GM12801 (cell line): ENCODE results near the gene TSPAN9.

Source experiments
- CTCF ChIP-seq: IDR thresholded peaks from one replicate; pipeline ENCODE4 v1.5.1; 2011; ENCODE audit warnings: control low read depth; ENCODE audit not compliant: insufficient read length; ENCODE audit errors: extremely low read depth

Gene TSPAN9

GRCh38 chr12:3175238-3175637, 98.1 kb downstream of the TSPAN9 start:
- TF ChIP-seq CTCF: no peak

- no peak for TF ChIP-seq CTCF
Observed at GRCh38 chr12:3176754-3177153, 99.6 kb downstream of the TSPAN9 start.

GRCh38 chr12:3177778-3178425, 100.7 kb downstream of the TSPAN9 start:
- TF ChIP-seq CTCF: no peak

GRCh38 chr12:3178671-3179313, 101.6 kb downstream of the TSPAN9 start:
- TF ChIP-seq CTCF: no peak

GRCh38 chr12:3179731-3180130, 102.6 kb downstream of the TSPAN9 start:
- TF ChIP-seq CTCF: no peak

GRCh38 chr12:3182426-3182825, 105.2 kb downstream of the TSPAN9 start:
- no peak for TF ChIP-seq CTCF

- TF ChIP-seq CTCF: no peak
Observed at GRCh38 chr12:3184485-3184884, 107.3 kb downstream of the TSPAN9 start.
